Measurements from ENCODE around the gene UQCR11.

UQCR11 gene

GRCh38 chr19:1615156-1615765, 10.0 kb upstream of the UQCR11 start:
- no peak for DNase-seq (ENCODE audit: low spot score)

DNA sequence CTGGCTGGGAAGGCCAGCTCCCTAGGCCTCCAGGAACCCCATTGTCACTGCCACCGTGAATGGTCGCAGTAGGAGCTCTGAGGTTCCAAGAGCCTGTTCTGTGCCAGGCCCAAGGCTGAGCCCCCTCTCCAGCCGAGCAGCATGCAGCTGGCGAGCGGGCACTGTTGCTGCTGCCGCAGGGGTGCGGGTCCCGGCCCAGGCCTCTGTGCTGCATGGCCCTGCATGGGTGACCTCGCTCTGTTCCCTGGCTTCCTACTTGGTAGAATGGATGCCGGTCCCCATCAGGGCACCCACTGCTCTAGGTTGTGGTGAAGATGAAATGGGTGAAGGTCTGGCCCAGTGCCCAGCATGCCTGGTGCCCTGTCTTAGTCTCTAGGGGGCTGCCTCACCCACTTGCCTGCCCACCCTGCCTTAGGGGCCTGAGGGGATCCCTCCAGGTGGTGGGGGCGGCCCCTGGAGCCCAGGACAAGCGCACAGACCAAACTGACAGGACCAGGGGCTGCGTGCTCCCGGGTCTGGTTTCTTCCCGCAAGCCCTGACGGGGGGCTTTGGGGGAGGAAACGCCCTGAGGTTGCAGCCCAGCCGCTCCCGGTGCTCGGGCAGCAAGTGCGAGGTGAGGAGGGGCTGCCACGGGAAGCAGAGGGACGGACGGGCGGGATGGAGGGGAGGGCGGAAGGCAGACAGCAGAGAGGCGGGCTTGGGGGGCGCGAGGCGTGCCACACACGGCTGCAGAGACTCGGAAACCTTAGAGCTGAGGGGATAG, 8.7 kb upstream of the UQCR11 start:
- no peak for DNase-seq (ENCODE audit: low spot score)

DNA sequence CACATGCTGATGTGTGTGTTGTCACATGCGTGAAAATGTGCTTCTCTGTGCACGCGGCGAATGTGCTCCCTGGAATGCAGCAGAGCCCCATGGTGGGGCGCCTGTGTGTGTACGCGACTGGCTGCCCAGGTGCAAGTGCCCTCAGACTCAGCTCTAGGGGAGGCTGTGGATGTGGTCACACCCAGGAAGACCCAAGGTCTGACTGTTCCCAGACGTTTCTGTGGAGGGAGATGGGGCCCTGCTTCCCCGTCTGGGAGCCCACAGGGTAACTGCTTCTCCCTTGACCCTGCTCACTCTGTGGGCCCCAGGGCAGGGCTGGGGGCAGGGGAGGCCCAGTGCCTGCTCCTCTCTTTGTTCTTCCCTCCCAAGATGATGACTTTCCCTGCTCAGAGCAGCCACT, 7.9 kb upstream of the UQCR11 start:
- no peak for DNase-seq (ENCODE audit: low spot score)

DNA sequence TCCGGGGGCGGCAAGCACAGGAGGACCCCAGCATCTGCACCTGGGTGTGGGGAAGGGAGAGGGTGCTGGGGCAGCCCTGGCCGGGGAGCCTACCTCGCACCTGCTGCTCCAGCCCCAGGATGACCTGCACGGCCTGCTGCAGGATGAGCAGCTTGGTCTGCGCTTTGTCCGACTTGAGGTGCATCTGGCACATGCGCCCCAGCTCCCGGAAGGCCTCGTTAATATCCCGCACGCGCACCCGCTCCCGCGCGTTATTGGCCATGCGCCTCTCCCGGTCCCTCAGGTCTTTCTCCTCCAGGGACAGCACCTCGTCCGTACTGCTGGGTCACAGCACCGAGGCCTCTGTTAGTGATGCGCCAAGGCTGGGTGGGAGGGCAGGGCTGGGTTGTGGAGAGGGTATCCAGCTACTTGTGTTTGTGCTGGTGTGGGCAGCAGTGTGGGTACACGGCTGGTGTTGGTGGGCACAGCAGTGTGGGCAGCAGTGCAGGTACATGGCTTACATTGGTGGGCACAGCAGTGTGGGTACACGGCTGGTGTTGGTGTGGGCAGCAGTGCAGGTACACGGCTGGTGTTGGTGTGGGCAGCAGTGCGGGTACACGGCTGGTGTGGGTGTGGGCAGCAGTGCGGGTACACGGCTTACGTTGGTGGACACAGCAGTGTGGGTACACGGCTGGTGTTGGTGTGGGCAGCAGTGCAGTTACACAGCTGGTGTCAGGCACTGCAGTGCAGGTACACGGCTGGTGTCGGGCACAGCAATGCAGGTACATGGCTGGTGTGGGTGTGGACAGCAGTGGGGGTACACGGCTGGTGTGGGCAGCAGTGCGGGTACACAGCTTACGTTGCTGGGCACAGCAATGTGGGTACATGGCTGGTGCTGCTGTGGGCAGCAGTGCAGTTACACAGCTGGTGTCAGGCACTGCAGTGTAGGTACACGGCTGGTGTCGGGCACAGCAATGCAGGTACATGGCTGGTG, 7.1 kb upstream of the UQCR11 start:
- DNase-seq (ENCODE audit: low spot score), result no peak

DNA sequence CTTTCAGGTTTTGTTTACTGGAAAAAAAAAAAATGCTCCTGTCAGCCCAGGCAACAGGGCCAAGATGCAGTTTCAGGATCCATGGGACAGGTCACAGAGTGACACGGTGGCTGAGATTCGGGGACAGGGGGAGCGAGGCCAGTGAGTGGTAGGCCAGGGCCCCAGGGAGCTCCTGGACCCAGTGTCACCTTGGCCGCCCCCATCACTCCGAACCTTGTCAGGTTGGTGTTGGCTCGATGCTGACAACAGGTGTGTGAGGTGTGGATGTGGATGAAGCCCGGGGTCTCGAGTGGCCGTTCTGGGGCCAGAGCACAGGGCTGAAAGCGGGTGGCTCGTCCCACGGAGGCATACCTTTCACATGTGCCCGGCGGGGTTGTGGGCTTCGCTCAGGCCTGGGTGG, 6.1 kb upstream of the UQCR11 start:
- no peak for DNase-seq (ENCODE audit: low spot score)

GRCh38 chr19:1610579-1610978, 5.3 kb upstream of the UQCR11 start:
- no peak for DNase-seq (ENCODE audit: low spot score)

- DNase-seq (ENCODE audit: low spot score), result no peak
Observed at GRCh38 chr19:1609680-1610474, 4.6 kb upstream of the UQCR11 start.

GRCh38 chr19:1609103-1609396, 3.8 kb upstream of the UQCR11 start:
- DNase-seq (ENCODE audit: low spot score), result no peak

GRCh38 chr19:1608359-1609102, 3.3 kb upstream of the UQCR11 start:
- DNase-seq (ENCODE audit: low spot score), result no peak

- DNase-seq (ENCODE audit: low spot score), result no peak
Observed at GRCh38 chr19:1606138-1606651, 933 bp upstream of the UQCR11 start.

DNA sequence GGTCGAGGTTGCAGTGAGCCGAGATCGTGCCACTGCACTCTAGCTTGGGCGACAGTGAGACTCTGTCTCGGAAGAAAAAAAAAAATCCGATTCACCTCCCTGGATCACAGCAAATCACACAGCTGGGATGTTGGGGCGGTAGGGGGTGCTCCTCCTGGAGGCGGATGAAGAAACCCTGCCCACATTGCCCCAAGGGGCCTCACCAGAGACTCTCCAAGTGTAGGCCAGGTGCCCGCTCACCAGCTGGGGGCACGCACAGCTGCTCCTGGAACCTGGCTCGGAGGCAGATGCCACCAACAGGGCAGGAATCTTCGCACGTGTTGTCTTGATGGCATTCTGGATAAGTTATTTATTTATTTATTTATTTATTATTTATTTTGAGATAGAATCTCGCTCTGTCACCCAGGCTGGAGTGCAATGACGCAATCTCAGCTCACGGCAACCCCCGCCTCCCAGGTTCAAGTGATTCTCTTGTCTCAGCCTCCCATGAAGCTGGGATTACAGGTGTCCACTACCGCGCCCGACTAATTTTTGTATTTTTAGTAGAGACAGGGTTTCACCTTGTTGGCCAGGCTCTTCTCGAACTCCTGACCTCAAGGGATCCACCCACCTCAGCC, 3.1 kb downstream of the UQCR11 start:
- DNase-seq (ENCODE audit: low spot score), result no peak

DNA sequence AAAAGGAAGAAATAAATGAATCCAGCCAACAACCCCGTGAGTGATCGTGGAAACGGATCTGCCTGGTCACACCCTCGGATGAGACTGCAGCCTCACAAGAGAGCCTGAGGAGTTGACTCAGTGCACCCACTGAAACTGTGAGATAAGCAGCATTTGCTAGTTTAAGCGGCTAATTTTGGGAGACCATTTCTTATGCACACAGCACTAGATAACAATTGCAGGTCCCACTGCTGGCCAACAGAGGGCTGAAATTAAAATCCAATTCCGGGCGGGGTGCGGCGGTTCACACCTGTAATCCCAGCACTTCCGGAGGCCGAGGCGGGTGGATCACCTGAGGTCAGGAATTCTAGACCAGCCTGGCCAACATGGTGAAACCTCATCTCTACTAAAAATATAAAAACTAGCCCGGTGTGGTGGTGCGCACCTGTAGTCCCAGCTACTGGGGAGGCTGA, 3.6 kb downstream of the UQCR11 start:
- DNase-seq (ENCODE audit: low spot score), result no peak

DNA sequence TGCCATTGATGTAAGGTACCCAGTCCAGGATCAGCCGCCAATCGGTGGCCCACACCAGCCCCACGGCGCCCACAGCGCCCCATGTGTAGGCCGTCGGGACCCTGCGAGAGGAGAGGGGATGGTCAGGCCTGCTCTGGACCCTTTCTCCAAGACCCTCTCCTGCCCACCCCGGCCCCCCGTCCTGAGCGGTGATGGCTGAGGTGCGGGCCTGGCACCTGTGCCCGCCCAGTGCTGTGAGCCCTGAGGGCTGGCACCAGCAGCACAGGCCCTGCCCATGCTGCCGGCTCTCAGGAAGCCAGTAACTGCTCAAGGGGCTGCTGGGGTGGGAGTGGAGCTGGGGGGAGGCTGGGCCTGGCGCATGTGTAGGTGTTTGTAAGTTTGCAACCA, 5.8 kb downstream of the UQCR11 start:
- DNase-seq (ENCODE audit: low spot score), result no peak

DNA sequence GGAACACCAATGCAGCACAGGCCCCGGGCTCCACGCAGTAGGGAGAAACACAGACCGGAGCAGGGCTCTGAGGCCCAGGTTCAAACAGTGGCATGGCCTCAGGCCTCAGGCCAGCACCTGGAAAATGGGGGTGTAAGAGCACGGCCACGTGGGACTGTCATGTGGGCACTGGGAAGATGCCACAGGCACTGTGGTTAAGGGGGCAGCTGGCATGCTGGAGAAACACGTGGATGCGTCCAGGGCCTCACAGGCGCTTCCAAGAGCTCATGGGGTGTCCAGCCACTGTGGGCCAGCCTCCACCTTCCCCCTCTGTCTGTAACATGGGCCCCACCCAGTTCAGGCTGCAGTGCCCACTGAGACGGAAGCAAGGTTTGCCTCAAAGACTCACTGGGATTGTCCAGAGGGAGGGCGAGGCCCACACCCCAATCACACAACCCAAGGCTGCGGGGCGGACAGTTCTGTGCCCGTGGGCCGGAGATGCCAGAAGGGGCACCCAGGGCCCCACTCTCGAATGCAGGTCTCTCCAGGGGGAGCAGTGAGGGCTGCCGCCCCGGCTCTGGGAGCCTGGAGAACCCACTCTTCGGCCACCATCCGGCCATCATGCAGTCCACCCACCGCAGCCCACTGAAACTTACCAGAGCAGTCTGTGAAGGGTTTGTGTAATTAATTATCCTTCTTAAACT, 6.3 kb downstream of the UQCR11 start:
- no peak for DNase-seq (ENCODE audit: low spot score)

DNA sequence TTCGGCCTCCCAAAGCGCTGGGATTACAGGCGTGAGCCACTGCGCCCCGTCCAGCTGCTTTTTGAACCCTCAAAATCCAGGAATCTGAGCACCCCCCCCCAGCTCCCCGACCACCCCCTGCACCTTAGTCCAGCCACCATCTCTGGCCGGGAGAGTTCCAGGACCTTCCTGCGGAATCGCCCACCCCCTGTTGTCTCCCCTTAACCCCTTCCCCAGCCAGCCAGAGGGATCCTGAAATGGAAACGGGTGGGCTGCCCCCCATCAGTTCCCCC, 11.8 kb downstream of the UQCR11 start:
- no peak for DNase-seq (ENCODE audit: low spot score)

DNA sequence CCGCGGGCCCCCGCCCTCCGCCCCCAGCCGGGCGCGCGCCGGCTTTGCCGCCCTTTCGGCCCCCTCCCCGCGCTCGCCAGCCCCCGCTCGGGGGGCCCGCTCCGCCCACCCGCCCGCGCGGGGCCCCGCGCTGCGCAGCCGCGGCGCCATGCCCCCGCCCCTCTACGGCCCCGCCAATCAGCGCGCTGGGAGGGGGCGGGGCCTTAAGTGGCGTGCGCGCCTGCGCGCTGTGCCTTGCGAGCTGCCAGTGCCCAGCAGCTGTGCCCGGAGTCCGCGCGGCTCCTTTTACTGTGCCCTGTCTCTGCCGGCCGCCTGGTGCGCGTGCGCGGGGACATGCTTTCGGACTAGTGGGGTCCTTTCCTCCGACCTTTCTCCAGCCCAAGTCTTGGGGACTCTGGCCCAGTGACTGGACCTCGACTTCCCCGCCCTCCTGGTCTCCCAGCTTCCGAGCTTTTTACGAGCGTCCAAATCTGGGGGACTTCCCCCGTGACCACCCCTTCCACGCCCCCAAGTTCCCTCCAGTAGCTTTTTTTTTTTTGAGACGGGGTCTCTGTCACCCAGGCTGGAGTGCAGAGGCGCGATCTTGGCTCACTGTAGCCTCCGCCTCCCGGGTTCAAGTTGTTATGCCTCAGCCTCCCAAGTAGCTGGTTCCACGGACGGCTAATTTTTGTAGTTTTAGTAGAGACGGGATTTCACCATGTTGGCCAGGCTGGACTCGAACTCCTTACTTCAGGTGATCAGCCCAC, 12.3 kb downstream of the UQCR11 start, which contains the start of gene MBD3:
Gene MBD3, minus strand, starts transcription at position 111 of the 746 bp plus-strand sequence. CDS start 234 bp downstream, outside the sequence.
- peak; percentile 97 for DNase-seq (ENCODE audit: low spot score)

DNA sequence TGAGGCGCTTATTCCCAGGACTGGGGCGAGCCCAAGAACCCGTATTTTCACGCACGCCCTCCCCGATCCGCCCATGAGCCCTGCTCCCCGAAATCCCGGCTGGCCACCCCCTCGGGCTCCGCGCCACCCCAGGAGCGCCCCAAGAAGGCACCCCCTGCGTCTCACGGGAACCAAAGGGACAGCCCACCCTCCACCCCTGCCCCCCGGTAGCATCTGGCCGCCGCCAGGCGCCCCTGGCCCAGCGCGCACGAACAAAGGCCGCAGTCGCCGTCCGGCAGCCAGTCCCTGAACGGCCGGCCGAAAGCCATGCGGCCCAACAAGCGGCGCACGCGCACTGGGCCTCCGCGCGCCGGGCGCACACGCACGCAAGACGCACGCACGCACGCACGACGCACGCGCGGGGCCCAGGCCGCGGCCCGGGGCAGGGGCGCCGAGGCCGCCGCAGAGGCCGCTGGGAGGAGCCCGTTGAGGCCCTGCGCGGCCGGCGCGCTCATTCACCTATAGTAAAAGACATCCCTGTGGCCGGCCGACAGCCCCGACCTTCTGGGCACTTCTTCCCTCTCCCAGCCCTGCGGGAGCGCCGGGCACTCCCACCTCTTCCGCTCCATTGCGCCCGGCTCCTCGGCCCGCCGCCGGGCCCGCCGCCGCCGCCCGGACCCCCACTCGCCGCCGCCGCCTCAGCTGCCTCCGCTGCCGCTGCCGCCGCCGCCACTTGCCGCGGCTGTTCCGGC, 13.1 kb downstream of the UQCR11 start:
- DNase-seq (ENCODE audit: low spot score), result peak; percentile 96

DNA sequence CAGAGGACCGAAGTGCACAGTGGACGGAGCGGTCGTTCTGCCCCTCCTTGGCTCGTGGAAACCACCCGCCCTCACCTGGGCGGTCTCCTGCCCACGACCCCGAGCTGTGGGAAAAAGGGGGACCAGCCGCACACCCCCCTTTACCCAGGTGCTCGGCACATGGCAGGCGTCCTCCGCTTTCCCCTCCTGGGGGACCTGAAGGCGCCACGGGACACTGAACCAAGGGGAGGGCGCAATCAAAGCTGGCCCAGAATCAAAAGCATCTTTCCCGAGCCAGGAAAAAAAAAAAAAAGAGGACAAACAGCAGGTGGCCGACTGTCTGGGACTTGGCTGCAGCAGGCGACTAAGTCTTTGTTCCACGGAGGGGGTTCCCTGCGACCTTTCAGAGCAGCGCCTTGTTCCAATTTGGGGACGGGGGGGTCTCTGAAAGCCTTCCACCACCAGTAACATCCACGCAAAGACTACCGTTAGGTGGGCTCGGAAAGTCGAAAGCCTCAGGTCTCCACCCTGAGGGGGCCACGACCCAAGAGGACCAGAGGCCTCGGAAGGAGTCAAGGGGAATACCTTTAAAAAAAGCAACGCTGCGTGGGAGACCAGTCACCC, 13.7 kb downstream of the UQCR11 start:
- DNase-seq (ENCODE audit: low spot score), result peak; percentile 60

All from HuH-7.5 (cell line).